Endothelial cell of umbilical vein (primary cell): Measurements from ENCODE around the gene C16orf82. TPM values are rescaled to one million over a fixed set of nuclear protein-coding genes. Genes with fewer than 3 reads are reported as not detected.

Experiments
- BruUV-seq: library from RNA; stranded (reverse); fragments of 400-500 nt; replicated peaks from 2 replicates; lab custom pipeline; 2021; lab: Mats Ljungman, UMichigan
- CTCF ChIA-PET: fragments of 300-600, 350-600 bp; sonication (Branson Sonifier 250); formaldehyde crosslinking; loops from one replicate; lab custom pipeline; 2021; ENCODE audit warnings: antibody characterized with exemption, inconsistent platforms; lab: Charles Lee
- POLR2A ChIA-PET: fragments of 300-600, 350-600 bp; sonication (Branson Sonifier 250); formaldehyde crosslinking; loops from one replicate; lab custom pipeline; 2021; ENCODE audit warnings: antibody characterized with exemption, inconsistent platforms; lab: Charles Lee
- DNase-seq: peaks from one replicate; pipeline ENCODE4 v3.0.0-alpha.2; 2011; ENCODE audit warnings: low read depth, low spot score
- FAIRE-seq: peaks from 2 replicates; lab custom pipeline; 2011; peaks lifted over from hg19 to GRCh38; lab: Jason Lieb, UNC
- H2AFZ ChIP-seq: 2 replicates; pipeline ENCODE4 v1.6.0; 2012; ENCODE audit warnings: low read depth, low read length, control low read depth, inconsistent platforms
- H3K27ac ChIP-seq: 2 replicates; pipeline ENCODE4 v1.5.1; 2011; ENCODE audit warnings: low read depth, mild to moderate bottlenecking, control low read depth, low read length, moderate library complexity; ENCODE audit not compliant: insufficient read depth
- H3K27me3 ChIP-seq, 2 experiments: 2 replicates each; pipeline versions ENCODE4 v1.6.0 to v1.6.1; 2011; ENCODE audit warnings: low read length in 2 of 2, mixed read lengths in 1 of 2; ENCODE audit not compliant: control insufficient read depth in 2 of 2, insufficient read depth in 2 of 2
- H3K36me3 ChIP-seq, 2 experiments: 2 replicates in 1 of 2; 3 replicates in 1 of 2; pipeline ENCODE4 v1.5.1; 2011; ENCODE audit warnings: low read length in 2 of 2, mild to moderate bottlenecking in 1 of 2, moderate library complexity in 1 of 2; ENCODE audit not compliant: control insufficient read depth in 2 of 2, insufficient read depth in 2 of 2; ENCODE audit errors: extremely low read depth in 1 of 2
- H3K4me1 ChIP-seq: 3 replicates; pipeline ENCODE4 v1.5.1; 2011; ENCODE audit warnings: mild to moderate bottlenecking, low read length; ENCODE audit not compliant: control insufficient read depth, insufficient read depth; ENCODE audit errors: extremely low read depth
- H3K4me2 ChIP-seq: 2 replicates; pipeline ENCODE4 v1.6.1; 2011; ENCODE audit warnings: low read length, control low read depth, mixed read lengths; ENCODE audit not compliant: insufficient read depth
- H3K4me3 ChIP-seq, 3 experiments: fragments of 200-600 bp in 1 of 3; sonication (generic), shearing (Covaris generic) in 1 of 3; replicated peaks in 1 of 3; 2 replicates each; pipeline ENCODE4 v1.5.1; 2011 to 2016; ENCODE audit warnings: control low read depth in 3 of 3, low read length in 3 of 3, mild to moderate bottlenecking in 2 of 3, inconsistent platforms in 1 of 3, low read depth in 1 of 3, moderate library complexity in 1 of 3; ENCODE audit not compliant: insufficient read depth in 1 of 3
- H3K79me2 ChIP-seq: 2 replicates; pipeline ENCODE4 v1.6.0; 2012; ENCODE audit warnings: low read length, inconsistent platforms; ENCODE audit not compliant: control insufficient read depth, insufficient read depth
- H3K9ac ChIP-seq: replicated peaks from 2 replicates; pipeline ENCODE3; 2011; ENCODE audit warnings: low read length, control low read depth; ENCODE audit not compliant: insufficient read depth; ENCODE audit errors: extremely low read depth
- H3K9me1 ChIP-seq: replicated peaks from 3 replicates; pipeline ENCODE4 v1.6.0; 2011; ENCODE audit warnings: mild to moderate bottlenecking, low read length; ENCODE audit not compliant: control insufficient read depth, insufficient read depth; ENCODE audit errors: extremely low read depth
- H3K9me3 ChIP-seq: replicated peaks from 2 replicates; pipeline ENCODE4 v1.5.1; 2012; ENCODE audit warnings: low read length, inconsistent platforms; ENCODE audit not compliant: control insufficient read depth, insufficient read depth
- H4K20me1 ChIP-seq: replicated peaks from 2 replicates; pipeline ENCODE3; 2011; ENCODE audit warnings: mild to moderate bottlenecking, low read length; ENCODE audit not compliant: control insufficient read depth, insufficient read depth; ENCODE audit errors: extremely low read depth
- CTCF ChIP-seq, 2 donors: IDR thresholded peaks; 1 replicate in 1 of 2; 2 replicates in 1 of 2; pipeline ENCODE4 v1.5.1; 2011; ENCODE audit warnings: low read length in 2 of 2, mild to moderate bottlenecking in 2 of 2, moderate library complexity in 2 of 2, control low read depth in 1 of 2, inconsistent platforms in 1 of 2, low read depth in 1 of 2; ENCODE audit not compliant: insufficient read depth in 1 of 2; ENCODE audit errors: extremely low read depth in 1 of 2
- EZH2 ChIP-seq: IDR thresholded peaks from 2 replicates; pipeline ENCODE4 v1.6.1; 2012; ENCODE audit warnings: borderline replicate concordance, low read depth, mild to moderate bottlenecking, moderate library complexity, low read length, inconsistent platforms; ENCODE audit not compliant: severe bottlenecking
- FOS ChIP-seq: IDR thresholded peaks from 2 replicates; pipeline ENCODE4 v1.6.1; 2011; ENCODE audit warnings: mild to moderate bottlenecking, low read length, moderate library complexity, borderline replicate concordance; ENCODE audit not compliant: insufficient read depth
- GATA2 ChIP-seq: IDR thresholded peaks from 2 replicates; pipeline ENCODE4 v1.7.0; 2011; ENCODE audit warnings: low read depth, mild to moderate bottlenecking, moderate library complexity, mixed read lengths, low read length; ENCODE audit not compliant: insufficient read length, insufficient read depth
- JUN ChIP-seq: IDR thresholded peaks from 2 replicates; pipeline ENCODE4 v1.6.1; 2011; ENCODE audit warnings: borderline replicate concordance, low read depth; ENCODE audit not compliant: insufficient read length, insufficient read depth
- MYC ChIP-seq: IDR thresholded peaks from one replicate; pipeline ENCODE4 v1.6.1; 2011; ENCODE audit warnings: mild to moderate bottlenecking, low read depth, low read length
- POLR2A ChIP-seq: IDR thresholded peaks from 2 replicates; pipeline ENCODE4 v1.6.1; 2012; ENCODE audit warnings: low read depth, mild to moderate bottlenecking, control low read depth, low read length
- POLR2AphosphoS5 ChIP-seq: IDR thresholded peaks from 2 replicates; pipeline ENCODE4 v1.6.1; 2012; ENCODE audit warnings: low read depth, mild to moderate bottlenecking, control low read depth, low read length, moderate library complexity; ENCODE audit not compliant: insufficient read depth
- dilution Hi-C: fragments of 300-500 bp; cut with MboI; formaldehyde crosslinking; loops from one replicate; pipeline ENCODE4 v1.15.0; 2019; ENCODE audit warnings: low sequenced_read_pairs; ENCODE audit not compliant: extremely low pct_ligation_motif_present
- intact Hi-C: fragments of 100-400 bp; cut with micrococcal nuclease; formaldehyde crosslinking; loops from one replicate; pipeline ENCODE4 v1.10.0; 2022
- polyA plus RNA-seq, 4 experiments: library from polyadenylated mRNA; depleted of rRNA in 3 of 4; stranded (reverse) in 3 of 4; unstranded in 1 of 4; fragments of >200 nt; gene quantifications; 2 replicates each; pipeline versions ENCODE4 v1.2.1 to v1.2.3, GENCODE V29; 2011 to 2012; ENCODE audit warnings: missing spikeins in 1 of 4
- total RNA-seq: library from RNA; stranded (reverse); gene quantifications from 2 replicates; pipeline ENCODE4 v1.2.3, GENCODE V29; 2021
- TF ChIP-seq, protein P1 (sequence below): IDR thresholded peaks from 2 replicates; pipeline ENCODE4 v1.6.1; 2011; ENCODE audit not compliant: insufficient read depth, insufficient read length

C16orf82 gene
- total and polyA plus RNA-seq, 2 donors (not counting 3 experiments of a cell fraction or from before 2014, with no cell fraction given) = not detected

GRCh38 chr16:27083861-27084261 is 17.1 kb downstream of the C16orf82 start:
- POLR2A ChIA-PET = no interaction called here

More at GRCh38 chr16:27083861-27084261, 17.1 kb downstream of the C16orf82 start:
- intact Hi-C loops (no loop called here), dilution Hi-C loops (no loop called here)
- H3K9ac ChIP-seq = no peak overlapping the region
- H4K20me1 ChIP-seq = no peaks in the 10 kb centered on the region
- no peak for TF ChIP-seq EZH2
- no peak for TF ChIP-seq MYC
- no peak for TF ChIP-seq GATA2
- TF ChIP-seq, protein P1, sequence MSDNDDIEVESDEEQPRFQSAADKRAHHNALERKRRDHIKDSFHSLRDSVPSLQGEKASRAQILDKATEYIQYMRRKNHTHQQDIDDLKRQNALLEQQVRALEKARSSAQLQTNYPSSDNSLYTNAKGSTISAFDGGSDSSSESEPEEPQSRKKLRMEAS = no peak
- TF ChIP-seq CTCF (IDR thresholded peaks at IDR 0.05; ENCODE audit: extremely low read depth in 1 of 2, insufficient read depth in 1 of 2, low read depth in 1 of 2, low read length in 2 of 2) = no peak
- no peak for TF ChIP-seq POLR2A
- no peak for TF ChIP-seq POLR2AphosphoS5
- no peak for TF ChIP-seq JUN
- no peak for TF ChIP-seq FOS
- no peaks in the 10 kb centered on the region for H3K27me3 ChIP-seq
- no peaks in the 10 kb centered on the region for H3K9me3 ChIP-seq
- no peak overlapping the region for H2AFZ ChIP-seq
- no TSS peak for BruUV-seq
- H3K4me3 ChIP-seq = no peak overlapping the region
- no peaks in the 10 kb centered on the region for H3K9me1 ChIP-seq
- no peaks in the 10 kb centered on the region for H3K36me3 ChIP-seq
- FAIRE-seq (no peak), DNase-seq (no peak)
- CTCF ChIA-PET = no interaction called here
- H3K27ac ChIP-seq = no peak overlapping the region
- H3K79me2 ChIP-seq = no peaks in the 10 kb centered on the region
- H3K4me2 ChIP-seq = no peak overlapping the region
- H3K4me1 ChIP-seq = no peaks in the 10 kb centered on the region
